ENCODE measurements around the gene KCNE2.

DNA sequence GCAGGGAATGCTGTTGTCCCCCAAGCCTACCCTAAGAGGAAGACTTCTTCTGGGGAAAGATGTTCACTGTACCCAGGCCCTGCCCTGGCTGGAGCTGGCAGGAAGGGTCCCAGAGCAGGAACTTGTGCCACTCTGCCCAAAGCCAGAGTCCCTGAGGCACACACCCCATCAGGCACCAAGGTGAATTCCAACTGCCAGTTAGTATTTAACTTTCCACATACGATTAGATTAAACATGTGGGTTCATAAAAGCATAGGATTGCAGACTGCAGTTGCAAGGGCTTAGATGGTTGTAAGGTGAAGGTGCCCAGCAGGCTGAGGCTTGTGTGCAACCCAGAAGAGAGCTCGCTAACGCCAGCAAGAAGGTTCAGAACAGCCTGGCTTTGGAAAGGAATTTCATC lies at the start of gene KCNE2:
- TF ChIP-seq POLR2A (IDR thresholded peaks at IDR 0.05; ENCODE audit: low read depth, low read length) (no peak), POLR2AphosphoS5 (IDR thresholded peaks at IDR 0.05; ENCODE audit: low read depth, low read length) (no peak), TAF1 (IDR thresholded peaks at IDR 0.05; ENCODE audit: borderline replicate concordance, low read depth, low read length) (no peak)
